Esophagus muscularis mucosa (tissue), 2 donors: ENCODE measurements around the gene DNAH10.

Experiments
- POLR2A ChIP-seq: fragments of 450-650 bp; IDR thresholded peaks from one replicate; pipeline ENCODE4 v1.6.1; 2017; ENCODE audit warnings: antibody characterized with exemption, moderate library complexity, mild to moderate bottlenecking, low read depth
- POLR2AphosphoS5 ChIP-seq, 2 donors: sonication (generic); formaldehyde crosslinking; IDR thresholded peaks; one replicate each; pipeline ENCODE4 v1.6.1; 2017; ENCODE audit warnings: antibody characterized with exemption in 2 of 2

- no peak for TF ChIP-seq POLR2A
- no peak for TF ChIP-seq POLR2AphosphoS5 (IDR thresholded peaks at IDR 0.05)
These were observed 203.3 kb downstream of the DNAH10 start for GRCh38 chr12:123965382-123965781.
